Measurements from ENCODE around the gene IKZF1.

IKZF1 gene

DNA sequence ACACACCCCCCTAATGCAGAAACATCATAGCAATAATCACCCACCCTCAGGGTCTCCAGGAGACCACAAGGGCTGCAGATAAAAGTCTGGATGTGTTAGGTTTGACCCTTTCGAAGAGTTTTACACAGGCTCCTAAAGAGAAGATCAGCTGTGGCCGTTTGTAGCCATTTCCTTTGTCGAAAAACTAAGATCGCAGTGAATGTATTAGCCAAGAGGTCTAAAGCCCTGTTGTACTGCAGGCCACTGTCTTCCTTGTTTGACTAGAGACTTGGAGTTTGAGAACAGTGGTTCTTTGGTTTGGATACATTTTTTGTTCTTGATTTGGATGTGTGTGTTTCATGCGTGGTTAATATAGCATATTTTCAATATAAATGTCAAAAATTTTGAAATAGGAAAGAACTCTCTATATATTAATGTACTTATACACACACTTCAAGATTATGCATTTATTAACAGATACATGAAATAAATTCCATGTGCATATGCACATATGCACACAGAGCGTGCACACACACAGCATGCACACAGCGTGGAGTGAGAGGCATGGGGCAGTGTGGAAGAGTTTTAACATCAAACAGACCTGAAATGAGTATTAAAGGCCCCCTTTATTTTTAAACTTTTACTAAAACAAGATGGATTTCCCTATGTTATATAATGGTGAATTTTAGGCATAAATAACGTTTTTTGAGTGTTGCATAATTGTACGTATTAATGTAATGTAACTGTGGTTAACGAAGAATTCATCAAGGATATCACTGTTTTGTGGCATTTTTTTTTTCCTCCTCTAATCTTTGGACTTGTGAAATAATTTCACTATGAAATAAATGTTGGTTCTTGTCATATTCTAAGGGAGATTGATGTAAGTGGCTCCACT lies 2.2 kb downstream of the IKZF1 start:
- Histone ChIP-seq H3K79me1 (ENCODE audit: low read length) (no peaks in the 10 kb centered on the region), H3K36me3 (ENCODE audit: control insufficient read depth in 1 of 2, insufficient read depth in 2 of 2, low read length in 2 of 2) (no peaks in the 10 kb centered on the region), H2BK12ac (ENCODE audit: low read length) (no peak overlapping the region), H3K4me1 (ENCODE audit: control insufficient read depth in 1 of 2, insufficient read depth in 2 of 2, low read length in 2 of 2) (peaks cover 0 to 8% of the 10 kb centered on the region in 2 experiments), H3K23ac (ENCODE audit: low read length) (no peak overlapping the region), H2AK5ac (ENCODE audit: low read length) (no peak overlapping the region), H3K4me2 (ENCODE audit: low read length) (no peak overlapping the region), H2BK120ac (ENCODE audit: insufficient read depth, low read length, poor library complexity) (no peak overlapping the region), H3K4me3 (ENCODE audit: low read depth, low read length) (no peak overlapping the region), H3K4ac (ENCODE audit: low read depth, low read length) (no peak overlapping the region), H3K27me3 (ENCODE audit: insufficient read depth, low read length) (peaks cover 29% of the 10 kb centered on the region), H2AFZ (ENCODE audit: insufficient read depth, low read length, poor library complexity) (no peak overlapping the region), H3K27ac (ENCODE audit: low read depth, low read length) (no peak overlapping the region), H3K14ac (ENCODE audit: low read length) (no peak overlapping the region), H2BK5ac (ENCODE audit: low read depth, low read length, poor library complexity) (no peak overlapping the region), H4K12ac (ENCODE audit: low read depth, low read length) (no peak overlapping the region), H3K9me3 (ENCODE audit: insufficient read depth, low read depth, low read length) (no peaks in the 10 kb centered on the region), H3K9ac (ENCODE audit: low read length) (no peak overlapping the region), H4K8ac (ENCODE audit: low read depth, low read length) (no peak overlapping the region), H3K18ac (ENCODE audit: low read length) (no peak overlapping the region), H3K79me2 (ENCODE audit: control insufficient read depth, insufficient read depth, low read length, poor library complexity) (no peaks in the 10 kb centered on the region), H4K91ac (ENCODE audit: low read depth, low read length) (no peak overlapping the region)
- DNase-seq: no peak
- WGBS (ENCODE audit: extremely low coverage, insufficient coverage, insufficient read length): no CpG with 5 or more reads among the region's 10 CpGs

DNA sequence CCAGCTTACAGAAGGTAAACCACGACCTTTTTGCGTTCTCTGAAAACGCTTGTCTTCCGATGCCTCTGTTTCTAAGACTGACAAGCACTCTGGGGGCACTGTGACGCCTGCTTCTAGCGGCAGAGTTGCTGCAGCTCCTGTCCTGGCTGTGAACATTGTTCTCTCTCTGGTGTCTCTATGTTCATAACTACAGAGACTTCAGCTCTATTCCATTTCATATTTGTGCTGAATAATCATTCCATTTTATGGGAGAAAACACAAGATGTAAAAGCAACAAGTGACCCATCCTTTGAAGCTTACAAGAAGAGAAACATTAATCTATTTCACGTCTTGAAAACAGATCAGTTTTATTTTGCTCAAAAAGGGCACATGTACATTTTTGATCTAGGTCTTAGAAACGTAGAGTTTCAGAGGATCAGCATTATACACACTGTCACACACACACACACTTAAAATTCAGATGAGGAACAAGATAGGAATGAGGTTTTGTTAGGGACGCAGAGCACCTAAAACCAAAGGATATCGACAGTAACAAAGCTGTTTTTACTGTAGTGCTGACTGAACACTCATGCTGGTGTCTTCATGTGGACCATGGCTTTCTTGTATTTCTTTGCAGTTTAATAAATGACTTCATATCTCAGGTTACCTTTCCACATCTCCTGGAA lies 3.0 kb downstream of the IKZF1 start:
- no peak overlapping the region for H3K27ac ChIP-seq (ENCODE audit: low read depth, low read length)
- no peak overlapping the region for H2AFZ ChIP-seq (ENCODE audit: insufficient read depth, low read length, poor library complexity)
- H3K4me1 ChIP-seq (ENCODE audit: control insufficient read depth in 1 of 2, insufficient read depth in 2 of 2, low read length in 2 of 2): peaks cover 0 to 8% of the 10 kb centered on the region in 2 experiments
- no peak overlapping the region for H3K4me2 ChIP-seq (ENCODE audit: low read length)
- H3K4me3 ChIP-seq (ENCODE audit: low read depth, low read length): no peak overlapping the region
- H4K8ac ChIP-seq (ENCODE audit: low read depth, low read length): no peak overlapping the region
- peaks cover 27% of the 10 kb centered on the region for H3K27me3 ChIP-seq (ENCODE audit: insufficient read depth, low read length)
- WGBS (ENCODE audit: extremely low coverage, insufficient coverage, insufficient read length): no CpG with 5 or more reads among the region's 10 CpGs
- no peaks in the 10 kb centered on the region for H3K9me3 ChIP-seq (ENCODE audit: insufficient read depth, low read depth, low read length)
- H3K79me1 ChIP-seq (ENCODE audit: low read length): no peaks in the 10 kb centered on the region
- no peak overlapping the region for H3K9ac ChIP-seq (ENCODE audit: low read length)
- no peak overlapping the region for H4K12ac ChIP-seq (ENCODE audit: low read depth, low read length)
- H4K91ac ChIP-seq (ENCODE audit: low read depth, low read length): no peak overlapping the region
- no peak overlapping the region for H2BK120ac ChIP-seq (ENCODE audit: insufficient read depth, low read length, poor library complexity)
- H2BK12ac ChIP-seq (ENCODE audit: low read length): no peak overlapping the region
- H3K14ac ChIP-seq (ENCODE audit: low read length): no peak overlapping the region
- H3K36me3 ChIP-seq (ENCODE audit: control insufficient read depth in 1 of 2, insufficient read depth in 2 of 2, low read length in 2 of 2): no peaks in the 10 kb centered on the region
- no peaks in the 10 kb centered on the region for H3K79me2 ChIP-seq (ENCODE audit: control insufficient read depth, insufficient read depth, low read length, poor library complexity)
- no peak overlapping the region for H2AK5ac ChIP-seq (ENCODE audit: low read length)
- no peak overlapping the region for H3K18ac ChIP-seq (ENCODE audit: low read length)
- DNase-seq: no peak
- no peak overlapping the region for H3K23ac ChIP-seq (ENCODE audit: low read length)
- no peak overlapping the region for H2BK5ac ChIP-seq (ENCODE audit: low read depth, low read length, poor library complexity)
- no peak overlapping the region for H3K4ac ChIP-seq (ENCODE audit: low read depth, low read length)

GRCh38 chr7:50308203-50308531 lies 3.7 kb downstream of the IKZF1 start:
- no peak overlapping the region for H4K8ac ChIP-seq (ENCODE audit: low read depth, low read length)

DNA sequence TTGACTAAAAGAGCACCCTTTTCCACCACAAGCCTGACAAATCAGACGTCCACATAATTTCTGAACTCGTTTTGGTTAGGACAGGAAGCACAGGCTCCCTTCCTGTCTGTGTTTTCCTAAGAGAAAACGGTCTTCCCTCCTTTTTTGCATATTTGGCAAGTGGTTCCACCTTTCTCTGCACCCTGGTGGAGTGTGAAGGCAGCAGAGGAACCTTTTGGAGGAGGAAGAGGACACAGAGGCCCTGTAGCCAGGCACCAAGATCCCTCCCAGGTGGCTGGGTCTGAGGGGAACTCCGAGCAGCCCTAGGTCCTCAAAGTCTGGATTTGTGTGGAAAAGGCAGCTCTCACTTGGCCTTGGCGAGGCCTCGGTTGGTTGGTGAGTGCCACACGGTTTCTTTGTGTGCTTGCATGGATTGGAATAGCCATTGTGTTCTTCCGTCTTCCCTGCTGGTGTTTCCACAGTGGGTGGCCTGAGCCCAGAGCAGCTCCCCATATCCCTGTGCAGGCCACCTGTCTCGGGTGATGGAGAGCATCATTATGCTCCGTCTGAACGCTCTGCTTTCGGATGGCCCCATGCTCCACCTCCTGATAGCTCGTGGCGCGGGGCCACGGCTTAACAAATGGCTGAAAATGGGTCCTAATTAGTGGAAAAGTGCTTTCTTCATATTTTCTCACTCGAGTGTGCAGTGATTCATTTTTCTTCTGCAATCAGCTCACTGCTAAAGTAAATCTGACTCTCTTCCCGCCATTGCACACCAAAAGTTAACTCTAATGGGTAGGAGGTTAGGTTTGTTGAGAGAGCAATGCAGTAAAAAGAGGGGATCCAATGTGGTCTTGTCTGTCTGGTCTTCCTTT lies 4.2 kb downstream of the IKZF1 start:
- no peak overlapping the region for H4K91ac ChIP-seq (ENCODE audit: low read depth, low read length)
- no peak overlapping the region for H2AK5ac ChIP-seq (ENCODE audit: low read length)
- H3K9ac ChIP-seq (ENCODE audit: low read length): no peak overlapping the region
- H2AFZ ChIP-seq (ENCODE audit: insufficient read depth, low read length, poor library complexity): no peak overlapping the region
- H2BK12ac ChIP-seq (ENCODE audit: low read length): no peak overlapping the region
- H3K18ac ChIP-seq (ENCODE audit: low read length): no peak overlapping the region
- no peaks in the 10 kb centered on the region for H3K79me2 ChIP-seq (ENCODE audit: control insufficient read depth, insufficient read depth, low read length, poor library complexity)
- H3K9me3 ChIP-seq (ENCODE audit: insufficient read depth, low read depth, low read length): no peaks in the 10 kb centered on the region
- H3K27ac ChIP-seq (ENCODE audit: low read depth, low read length): no peak overlapping the region
- H3K14ac ChIP-seq (ENCODE audit: low read length): no peak overlapping the region
- peaks cover 0 to 4% of the 10 kb centered on the region in 2 experiments for H3K4me1 ChIP-seq (ENCODE audit: control insufficient read depth in 1 of 2, insufficient read depth in 2 of 2, low read length in 2 of 2)
- H3K23ac ChIP-seq (ENCODE audit: low read length): no peak overlapping the region
- no peaks in the 10 kb centered on the region for H3K36me3 ChIP-seq (ENCODE audit: control insufficient read depth in 1 of 2, insufficient read depth in 2 of 2, low read length in 2 of 2)
- H3K4me3 ChIP-seq (ENCODE audit: low read depth, low read length): no peak overlapping the region
- no peak overlapping the region for H3K4me2 ChIP-seq (ENCODE audit: low read length)
- no peak overlapping the region for H4K8ac ChIP-seq (ENCODE audit: low read depth, low read length)
- H2BK120ac ChIP-seq (ENCODE audit: insufficient read depth, low read length, poor library complexity): no peak overlapping the region
- DNase-seq: no peak
- H3K27me3 ChIP-seq (ENCODE audit: insufficient read depth, low read length): peaks cover 15% of the 10 kb centered on the region
- H3K4ac ChIP-seq (ENCODE audit: low read depth, low read length): no peak overlapping the region
- no peaks in the 10 kb centered on the region for H3K79me1 ChIP-seq (ENCODE audit: low read length)
- WGBS (ENCODE audit: extremely low coverage, insufficient coverage, insufficient read length): no CpG with 5 or more reads among the region's 18 CpGs
- H4K12ac ChIP-seq (ENCODE audit: low read depth, low read length): no peak overlapping the region
- H2BK5ac ChIP-seq (ENCODE audit: low read depth, low read length, poor library complexity): no peak overlapping the region

More at GRCh38 chr7:50308203-50308531, 3.7 kb downstream of the IKZF1 start:
- no peak overlapping the region for H2BK12ac ChIP-seq (ENCODE audit: low read length)
- no peak overlapping the region for H4K12ac ChIP-seq (ENCODE audit: low read depth, low read length)
- H3K79me1 ChIP-seq (ENCODE audit: low read length): no peaks in the 10 kb centered on the region
- no peak overlapping the region for H2AFZ ChIP-seq (ENCODE audit: insufficient read depth, low read length, poor library complexity)
- H3K79me2 ChIP-seq (ENCODE audit: control insufficient read depth, insufficient read depth, low read length, poor library complexity): no peaks in the 10 kb centered on the region
- no peak overlapping the region for H3K14ac ChIP-seq (ENCODE audit: low read length)
- no peak overlapping the region for H3K4me3 ChIP-seq (ENCODE audit: low read depth, low read length)
- no peak overlapping the region for H3K18ac ChIP-seq (ENCODE audit: low read length)
- H3K23ac ChIP-seq (ENCODE audit: low read length): no peak overlapping the region
- H3K4me1 ChIP-seq (ENCODE audit: control insufficient read depth in 1 of 2, insufficient read depth in 2 of 2, low read length in 2 of 2): peaks cover 0 to 8% of the 10 kb centered on the region in 2 experiments
- no peak overlapping the region for H4K91ac ChIP-seq (ENCODE audit: low read depth, low read length)
- H2BK5ac ChIP-seq (ENCODE audit: low read depth, low read length, poor library complexity): no peak overlapping the region
- no peak overlapping the region for H3K4ac ChIP-seq (ENCODE audit: low read depth, low read length)
- H3K36me3 ChIP-seq (ENCODE audit: control insufficient read depth in 1 of 2, insufficient read depth in 2 of 2, low read length in 2 of 2): no peaks in the 10 kb centered on the region
- H3K4me2 ChIP-seq (ENCODE audit: low read length): no peak overlapping the region
- no peak overlapping the region for H2BK120ac ChIP-seq (ENCODE audit: insufficient read depth, low read length, poor library complexity)
- no peak overlapping the region for H3K9ac ChIP-seq (ENCODE audit: low read length)
- DNase-seq: no peak
- no peak overlapping the region for H2AK5ac ChIP-seq (ENCODE audit: low read length)
- no CpG with 5 or more reads among the region's 3 CpGs for WGBS (ENCODE audit: extremely low coverage, insufficient coverage, insufficient read length)
- no peaks in the 10 kb centered on the region for H3K9me3 ChIP-seq (ENCODE audit: insufficient read depth, low read depth, low read length)
- peaks cover 21% of the 10 kb centered on the region for H3K27me3 ChIP-seq (ENCODE audit: insufficient read depth, low read length)
- H3K27ac ChIP-seq (ENCODE audit: low read depth, low read length): no peak overlapping the region

Data from trophoblast cell (in vitro differentiated cells and primary cell).